NOMO-1 treated with dmso at 0.1 percent for 144 hours (cell line): ENCODE measurements around the gene SELPLG.

Experiments
- DNase-seq: peaks from one replicate; lab custom pipeline; 2025; ENCODE audit not compliant: unreplicated experiment; lab: John Stamatoyannopoulos, UW

SELPLG gene

GRCh38 chr12:108605690-108606406, 27.8 kb downstream of the SELPLG start:
- no peak for DNase-seq

DNA sequence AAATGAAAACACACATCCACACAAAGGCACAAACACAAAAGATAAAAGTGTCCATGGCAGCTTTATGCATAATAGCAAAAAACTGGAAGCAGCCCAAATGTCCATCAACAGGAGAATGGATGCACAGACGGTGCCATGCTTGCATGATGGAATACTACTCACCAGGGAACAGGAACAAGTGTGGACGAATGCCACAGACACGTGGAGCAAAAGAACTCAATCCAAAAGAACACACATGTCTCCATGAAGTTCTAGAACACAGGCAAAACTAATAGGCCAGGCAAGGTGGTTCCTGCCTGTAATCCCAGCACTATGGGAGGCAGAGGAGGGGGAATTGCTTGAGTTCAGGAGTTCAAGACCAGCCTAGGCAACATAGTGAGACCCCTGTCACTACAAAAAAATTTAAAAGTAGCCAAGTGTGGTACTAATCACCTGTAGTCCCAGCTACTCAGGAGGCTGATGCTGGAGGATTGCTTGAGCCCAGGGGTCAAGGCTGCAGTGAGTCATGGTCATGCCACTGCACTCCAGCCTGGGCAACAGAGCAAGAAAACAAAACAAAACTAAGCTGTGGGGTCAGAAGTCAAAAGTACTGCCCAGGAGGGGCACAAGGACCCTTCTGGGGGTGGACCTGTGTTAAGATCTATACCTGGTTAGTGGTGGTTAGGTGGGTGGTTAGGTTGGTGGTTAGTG, 28.5 kb downstream of the SELPLG start:
- no peak for DNase-seq

- no peak for DNase-seq
These were observed 29.3 kb downstream of the SELPLG start for GRCh38 chr12:108604208-108604941.

- DNase-seq: no peak
These were observed 30.0 kb downstream of the SELPLG start for GRCh38 chr12:108603743-108604142.

DNA sequence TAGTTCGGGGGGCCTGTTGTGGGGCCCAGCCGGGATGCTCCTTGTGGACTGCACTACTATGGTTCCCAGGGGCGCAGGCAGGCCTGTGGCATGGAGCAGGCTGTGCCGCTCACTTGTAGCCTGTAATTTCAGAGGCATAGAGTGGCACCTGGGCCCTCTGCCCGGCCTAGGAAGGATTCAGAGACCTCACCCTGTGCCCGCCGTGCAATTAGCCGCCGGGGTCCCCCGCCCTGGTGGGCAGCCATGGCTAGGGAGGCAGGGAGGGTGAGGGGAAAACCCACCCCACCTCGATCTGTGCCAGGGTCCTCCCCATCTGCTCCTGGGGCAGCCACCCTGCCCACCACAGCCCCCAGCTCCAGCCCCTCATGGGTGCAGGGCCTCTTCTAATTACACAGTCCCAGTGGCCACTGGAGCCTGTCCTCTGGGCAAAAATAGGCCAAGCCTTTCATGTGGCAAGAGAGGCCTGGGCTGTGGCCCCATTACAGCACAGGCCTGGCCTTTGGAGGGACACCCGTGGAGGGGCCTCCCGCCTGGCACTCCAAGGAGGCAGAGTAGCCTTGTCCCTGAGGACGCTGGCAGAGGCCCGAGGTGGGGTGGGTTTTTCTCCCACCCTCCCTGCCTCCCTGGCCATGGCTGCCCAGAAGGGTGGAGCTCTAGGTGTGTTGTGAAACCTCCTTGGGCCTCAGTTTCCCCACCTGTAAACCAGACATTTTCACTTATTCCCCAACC, 30.6 kb downstream of the SELPLG start:
- no peak for DNase-seq

- DNase-seq: no peak
These were observed 31.4 kb downstream of the SELPLG start for GRCh38 chr12:108602209-108602705.

DNA sequence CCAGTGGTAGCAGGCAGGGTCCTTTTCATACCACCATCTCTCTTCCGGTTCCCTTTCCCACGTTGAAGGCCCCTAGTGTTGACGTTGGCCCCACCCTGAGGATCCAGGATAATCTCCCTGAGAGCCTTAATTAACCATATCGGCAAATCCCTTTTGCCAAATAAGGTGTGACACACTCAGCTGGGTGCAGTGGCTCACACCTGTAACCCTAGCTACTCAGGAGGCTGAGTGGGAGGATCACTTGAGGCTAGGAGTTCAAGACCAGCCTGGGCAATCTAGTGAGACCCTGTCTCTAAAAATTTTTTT, 33.0 kb downstream of the SELPLG start:
- DNase-seq: no peak

GRCh38 chr12:108599948-108600701, 33.6 kb downstream of the SELPLG start:
- no peak for DNase-seq

GRCh38 chr12:108599541-108599940, 34.2 kb downstream of the SELPLG start:
- no peak for DNase-seq

GRCh38 chr12:108598553-108599250, 35.0 kb downstream of the SELPLG start:
- no peak for DNase-seq

GRCh38 chr12:108597559-108598471, 35.9 kb downstream of the SELPLG start, which contains the start of gene TMEM119:
TMEM119 (minus strand) TSS chr12:108598084; CDS start chr12:108592383, 5,701 bp downstream.
- DNase-seq: no peak

DNA sequence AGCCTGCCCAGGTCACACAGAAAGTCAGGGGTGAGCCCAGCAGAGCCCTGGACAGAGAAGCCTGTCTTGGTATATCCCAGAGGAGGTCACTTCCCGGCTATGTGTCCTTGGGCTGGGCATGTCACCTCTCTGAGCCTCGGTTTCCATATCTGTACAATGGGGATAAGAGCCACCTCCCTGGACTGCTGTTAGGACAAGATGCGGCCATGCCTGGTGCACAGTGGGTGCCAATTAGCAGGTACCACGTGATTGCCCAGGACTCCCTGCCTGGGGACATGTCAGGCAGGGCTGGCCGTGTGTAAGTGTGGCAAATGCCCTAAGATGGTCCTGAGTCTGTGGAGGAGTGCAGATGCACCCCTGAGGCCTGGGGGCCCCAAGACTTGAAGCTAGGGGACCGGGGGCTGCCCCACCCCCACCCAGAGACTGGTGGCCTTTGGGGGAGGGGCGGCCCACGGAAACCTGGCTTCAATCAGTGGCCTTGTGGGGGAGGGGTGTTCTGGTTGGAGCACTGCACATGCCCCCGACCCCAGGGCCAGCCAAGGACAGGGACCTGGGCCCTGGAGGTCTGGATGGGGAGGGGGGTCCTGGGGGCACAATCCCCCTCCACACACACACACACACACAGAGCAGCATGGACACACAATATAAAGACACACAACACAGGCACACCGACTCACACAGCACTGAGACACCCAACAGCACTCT, 36.7 kb downstream of the SELPLG start:
- DNase-seq: no peak

DNA sequence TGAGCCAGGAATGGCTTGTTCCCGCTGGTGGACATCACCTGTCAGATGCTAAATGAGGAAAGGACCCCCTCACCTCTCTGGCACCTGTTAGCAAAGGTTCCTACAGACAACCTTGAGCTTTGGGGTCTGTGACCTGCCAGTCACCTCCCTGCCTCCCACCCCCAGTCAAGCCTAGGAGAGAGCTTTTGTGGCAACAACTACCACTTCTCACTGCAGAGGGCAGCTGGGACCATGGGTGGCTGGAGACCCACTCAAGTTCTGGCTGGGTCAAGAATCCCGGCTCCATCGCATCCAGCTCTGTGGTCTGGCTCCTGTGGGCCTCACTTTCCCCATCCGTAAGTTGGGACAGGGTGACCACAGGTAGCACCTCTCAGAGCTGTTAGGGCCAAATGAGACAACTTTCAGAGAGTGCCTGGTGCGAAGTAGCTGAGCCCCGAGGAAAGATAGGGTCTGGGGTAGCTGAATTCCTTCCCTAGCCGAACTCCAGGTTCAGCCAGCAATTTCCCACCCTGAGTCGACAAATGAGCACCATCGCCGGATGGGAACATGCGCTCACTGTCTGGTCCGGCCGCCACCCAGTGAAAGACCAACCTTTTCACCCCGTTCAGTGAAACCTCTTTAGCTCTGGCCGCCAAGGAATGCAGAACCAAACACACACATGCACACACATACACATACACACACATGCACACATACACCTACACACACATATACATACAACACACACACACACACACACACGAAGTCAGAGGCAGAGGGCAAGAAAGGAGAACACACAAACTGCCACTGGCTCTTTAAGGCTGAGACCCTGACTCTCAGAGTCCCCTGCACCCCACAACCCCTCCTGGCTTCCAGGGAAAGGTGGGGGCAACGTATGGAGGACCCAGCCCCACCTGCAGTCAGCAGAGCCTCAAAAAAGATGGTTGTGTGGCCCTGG, 37.7 kb downstream of the SELPLG start:
- DNase-seq: no peak

GRCh38 chr12:108594960-108595710, 38.6 kb downstream of the SELPLG start:
- DNase-seq: no peak

DNA sequence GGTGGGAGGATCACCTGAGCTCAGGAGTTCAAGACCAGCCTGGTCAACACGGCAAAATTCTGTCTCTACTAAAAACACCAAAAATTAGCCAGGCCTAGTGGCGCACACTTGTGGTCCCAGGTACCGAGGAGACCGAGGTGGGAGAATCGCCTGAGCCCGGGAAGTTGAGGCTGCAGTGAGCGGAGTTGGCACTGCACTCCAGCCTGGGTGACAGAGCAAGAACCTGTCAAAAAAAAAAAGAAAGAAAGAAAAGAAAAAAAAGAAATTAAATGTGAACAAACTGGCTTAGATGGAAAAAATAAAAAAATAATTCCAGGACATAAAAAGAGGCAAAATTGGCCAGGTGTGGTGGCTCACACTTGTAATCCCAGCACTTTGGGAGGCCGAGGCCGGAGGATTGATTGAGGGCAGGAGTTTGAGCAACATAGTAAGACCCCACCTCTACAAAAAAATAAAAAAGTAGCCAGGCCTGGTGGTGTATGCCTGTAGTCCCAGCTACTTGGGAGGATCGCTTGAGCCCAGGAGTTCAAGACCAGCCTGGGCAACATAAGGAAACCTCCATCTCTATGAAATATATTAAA, 39.3 kb downstream of the SELPLG start:
- no peak for DNase-seq
